HG02588 (cell line): ENCODE data around the gene CDK19.

Experiments
- ATAC-seq: cut with Tn5 transposase; IDR thresholded peaks from one replicate; pipeline ENCODE4 v1.9.1; 2021; ENCODE audit warnings: mild to moderate bottlenecking, moderate library complexity; ENCODE audit not compliant: unreplicated experiment

Gene CDK19

DNA sequence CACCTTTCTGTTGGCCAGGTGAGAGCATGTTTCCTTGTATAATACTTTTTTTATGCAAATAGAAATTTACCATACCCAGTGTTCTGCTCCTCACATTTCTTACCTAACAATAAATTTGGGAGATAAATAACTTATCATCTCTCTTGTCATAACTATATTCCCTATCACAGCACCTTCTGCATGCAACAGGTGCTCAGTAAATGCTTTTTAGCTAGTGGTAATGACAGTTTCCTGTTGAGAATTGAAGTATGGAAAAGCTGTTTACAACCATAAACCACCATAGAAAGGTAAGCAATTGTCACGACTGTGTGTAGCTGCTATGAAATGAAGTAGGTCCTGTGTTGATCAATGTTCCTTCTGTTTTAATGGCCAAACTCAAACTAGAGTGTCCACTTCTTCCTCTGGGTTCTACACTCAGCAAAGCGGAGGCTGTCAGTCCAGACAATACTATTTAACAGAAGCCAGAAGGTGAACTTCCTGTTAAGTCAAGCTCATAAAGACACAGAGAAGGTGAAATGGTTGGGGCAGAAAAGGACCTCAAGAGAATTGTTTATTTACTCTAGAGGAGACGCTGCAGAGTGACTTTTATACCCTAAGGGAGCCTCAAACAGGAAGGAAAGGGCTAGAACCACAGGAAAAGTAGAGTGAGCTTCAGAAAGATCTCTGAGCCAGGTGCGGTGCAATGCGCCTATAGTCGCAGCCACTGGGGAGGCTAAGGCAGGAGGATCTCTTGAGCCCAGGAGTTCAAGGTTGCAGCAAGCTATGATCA lies 254.8 kb downstream of the CDK19 start:
- ATAC-seq = no peak
